Bronchial epithelial cell (primary cell): ENCODE results near the gene ARID3B. TPM values are rescaled to one million over a fixed set of nuclear protein-coding genes. Genes with fewer than 3 reads are reported as not detected.
A peak's percentile ranks its signal among the peaks of the same experiment; 100 is the strongest.

Experiments used
- DNase-seq: peaks from one replicate; pipeline ENCODE4 v3.0.0-alpha.2; 2010; ENCODE audit warnings: low read depth
- FAIRE-seq: peaks from 2 replicates; lab custom pipeline; 2011; peaks lifted over from hg19 to GRCh38; lab: Jason Lieb, UNC
- H3K27me3 ChIP-seq: 2 replicates; pipeline ENCODE4 v1.5.1; 2011; ENCODE audit warnings: low read length; ENCODE audit not compliant: control insufficient read depth, insufficient read depth
- H3K36me3 ChIP-seq: 2 replicates; pipeline ENCODE4 v1.5.1; 2011; ENCODE audit warnings: low read length; ENCODE audit not compliant: control insufficient read depth, insufficient read depth
- H3K4me3 ChIP-seq: 2 replicates; pipeline ENCODE4 v1.5.1; 2011; ENCODE audit warnings: mild to moderate bottlenecking, low read depth, low read length, control low read depth
- total RNA-seq: library from RNA; depleted of rRNA; stranded (reverse); fragments of >200 nt; gene quantifications from 2 replicates; pipeline ENCODE4 v1.2.1, GENCODE V29; 2014
- TF ChIP-seq, protein P1 (sequence below): IDR thresholded peaks from 2 replicates; pipeline ENCODE4 v1.5.1; 2011; ENCODE audit warnings: mild to moderate bottlenecking, moderate library complexity, low read length, control low read depth, inconsistent platforms; ENCODE audit not compliant: insufficient read depth, severe bottlenecking

The ARID3B gene
- total RNA-seq, 1 donor from 2014 or later, result 3.4 TPM

DNA sequence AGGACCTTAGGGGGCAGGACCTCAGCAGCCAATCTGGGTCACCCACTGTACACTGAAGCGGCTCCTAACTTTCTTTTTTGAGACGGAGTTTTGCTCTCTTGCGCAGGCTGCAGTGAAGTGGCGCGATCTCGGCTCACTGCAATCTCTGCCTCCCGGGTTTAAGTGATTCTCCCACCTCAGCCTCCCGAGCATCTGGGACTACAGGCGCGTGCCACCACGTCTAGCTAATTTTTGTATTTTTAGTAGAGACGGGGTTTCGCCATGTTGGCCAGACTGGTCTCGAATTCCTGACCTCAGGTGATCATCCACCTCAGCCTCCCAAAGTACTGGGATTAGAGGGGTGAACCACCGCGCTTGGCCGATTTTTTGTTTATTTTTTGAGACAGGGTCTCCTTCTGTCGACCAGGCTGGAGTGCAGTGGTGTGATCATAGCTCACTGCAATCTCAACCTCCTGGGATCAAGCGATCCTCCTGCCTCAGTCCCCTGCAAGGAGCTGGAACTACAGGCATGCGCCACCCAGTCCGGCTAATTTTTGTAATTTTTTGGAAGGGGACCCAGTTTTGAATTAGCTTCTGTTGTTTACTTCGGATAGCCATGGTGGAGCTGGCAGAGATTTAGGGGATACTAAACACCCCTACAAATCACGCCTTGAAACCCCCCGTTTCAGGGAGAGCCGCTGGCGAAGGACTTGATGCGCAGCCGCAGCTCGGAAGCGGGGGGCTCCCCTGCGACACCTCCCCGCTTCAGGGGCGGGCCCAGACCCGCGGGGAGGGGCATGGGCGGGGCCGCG lies 73.1 kb downstream of the ARID3B start:
- FAIRE-seq (no peak), DNase-seq (no peak)
- Histone ChIP-seq H3K4me3 (peak overlapping the region; percentile 99), H3K36me3 (peaks cover 4% of the 10 kb centered on the region), H3K27me3 (no peaks in the 10 kb centered on the region)
- TF ChIP-seq, protein P1, sequence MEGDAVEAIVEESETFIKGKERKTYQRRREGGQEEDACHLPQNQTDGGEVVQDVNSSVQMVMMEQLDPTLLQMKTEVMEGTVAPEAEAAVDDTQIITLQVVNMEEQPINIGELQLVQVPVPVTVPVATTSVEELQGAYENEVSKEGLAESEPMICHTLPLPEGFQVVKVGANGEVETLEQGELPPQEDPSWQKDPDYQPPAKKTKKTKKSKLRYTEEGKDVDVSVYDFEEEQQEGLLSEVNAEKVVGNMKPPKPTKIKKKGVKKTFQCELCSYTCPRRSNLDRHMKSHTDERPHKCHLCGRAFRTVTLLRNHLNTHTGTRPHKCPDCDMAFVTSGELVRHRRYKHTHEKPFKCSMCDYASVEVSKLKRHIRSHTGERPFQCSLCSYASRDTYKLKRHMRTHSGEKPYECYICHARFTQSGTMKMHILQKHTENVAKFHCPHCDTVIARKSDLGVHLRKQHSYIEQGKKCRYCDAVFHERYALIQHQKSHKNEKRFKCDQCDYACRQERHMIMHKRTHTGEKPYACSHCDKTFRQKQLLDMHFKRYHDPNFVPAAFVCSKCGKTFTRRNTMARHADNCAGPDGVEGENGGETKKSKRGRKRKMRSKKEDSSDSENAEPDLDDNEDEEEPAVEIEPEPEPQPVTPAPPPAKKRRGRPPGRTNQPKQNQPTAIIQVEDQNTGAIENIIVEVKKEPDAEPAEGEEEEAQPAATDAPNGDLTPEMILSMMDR, result no peak

DNA sequence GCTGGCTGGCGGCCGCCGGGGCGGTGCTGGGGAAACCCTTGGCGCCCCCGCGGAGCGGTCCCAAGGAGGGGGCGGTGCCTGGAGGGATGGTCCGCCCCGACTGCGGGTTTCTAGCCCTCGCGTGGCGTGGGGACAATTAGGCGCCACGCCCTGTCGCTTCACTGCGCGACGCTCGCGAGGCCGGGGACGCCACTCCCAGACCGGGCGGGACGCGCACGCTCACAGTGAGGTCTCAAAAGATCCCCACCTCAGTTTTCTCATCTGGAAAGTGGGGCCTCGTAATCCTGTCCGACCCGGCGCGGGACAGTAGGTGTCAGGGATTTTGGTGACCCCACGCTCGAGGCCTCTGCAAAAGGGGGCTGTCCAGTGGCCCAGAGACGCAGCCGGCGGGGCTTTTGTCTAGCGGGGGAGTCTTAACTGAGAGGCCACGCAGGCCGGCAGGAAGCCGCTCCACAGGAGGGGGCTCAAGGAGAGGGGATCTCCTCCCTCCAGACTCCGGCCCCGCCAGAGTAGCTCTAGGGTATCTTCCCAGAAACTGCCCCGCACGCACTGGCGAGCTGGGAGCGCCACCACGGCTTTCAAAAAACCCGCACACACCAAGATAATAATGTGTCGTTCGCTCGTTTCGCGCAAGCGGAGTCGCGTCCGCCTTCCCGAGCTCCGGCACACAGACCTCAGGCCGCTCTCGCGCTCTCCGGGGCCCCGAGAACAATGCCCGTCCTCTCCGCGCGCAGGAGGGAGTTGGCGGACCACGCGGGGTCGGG lies 73.9 kb downstream of the ARID3B start:
- Histone ChIP-seq H3K27me3 (no peaks in the 10 kb centered on the region), H3K4me3 (peak overlapping the region; percentile 99), H3K36me3 (peaks cover 10% of the 10 kb centered on the region)
- DNase-seq (peak; percentile 30), FAIRE-seq (no peak)
- TF ChIP-seq, protein P1, result no peak

DNA sequence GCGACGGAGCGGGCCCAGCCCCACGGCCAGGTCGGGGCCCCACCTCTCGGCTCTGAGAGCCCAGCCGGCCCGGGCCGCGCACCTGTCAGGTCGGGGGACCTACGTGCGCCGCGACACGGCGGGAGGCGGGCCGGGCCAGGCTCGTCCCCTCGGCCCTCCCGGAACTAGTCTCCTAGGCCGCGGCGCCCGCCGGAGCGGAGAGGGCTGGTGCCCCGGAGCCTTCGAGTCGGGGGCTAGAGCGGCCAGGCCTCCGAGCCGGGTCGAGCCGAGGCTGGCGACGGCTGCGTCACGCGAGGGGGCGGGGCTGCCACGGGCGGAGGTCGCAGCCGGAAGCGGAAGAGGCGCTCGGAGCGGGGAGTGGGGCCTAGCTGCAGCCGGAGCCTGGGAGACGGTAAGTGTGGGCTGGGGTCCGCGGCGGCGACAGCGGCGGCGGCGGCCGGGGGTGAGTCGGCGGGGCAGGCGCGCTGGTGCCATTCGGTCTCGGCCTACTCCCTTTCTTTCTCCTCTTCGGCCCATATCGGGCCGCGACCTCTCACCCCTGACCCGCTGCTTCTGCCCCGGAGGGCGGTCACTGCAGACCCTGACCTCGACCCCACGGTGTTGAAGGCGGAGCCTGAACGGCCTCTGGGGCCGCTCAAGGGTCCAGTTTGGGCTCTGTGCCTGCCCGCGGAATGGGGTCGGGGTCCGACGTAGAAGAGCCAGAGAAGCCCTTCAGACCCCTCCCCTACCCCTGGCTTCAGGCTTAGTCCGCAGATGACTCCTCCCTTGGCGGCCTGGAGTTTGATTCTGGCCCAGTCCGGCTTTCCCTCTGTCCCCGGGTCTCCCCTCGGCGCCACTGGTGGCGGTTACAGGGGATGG lies 74.7 kb downstream of the ARID3B start, which contains the start of gene CLK3:
TSS of gene CLK3 (plus strand) at position 329 of the 858 bp plus-strand sequence. CDS start 3,361 bp downstream, outside the sequence.
- H3K27me3 ChIP-seq, result no peaks in the 10 kb centered on the region
- H3K4me3 ChIP-seq, result peak within 1 kb of the TSS; percentile 99
- FAIRE-seq (no peak), DNase-seq (peak; percentile 79)
- H3K36me3 ChIP-seq, result peaks cover 17% of the 10 kb centered on the region
- TF ChIP-seq, protein P1, result no peak

DNA sequence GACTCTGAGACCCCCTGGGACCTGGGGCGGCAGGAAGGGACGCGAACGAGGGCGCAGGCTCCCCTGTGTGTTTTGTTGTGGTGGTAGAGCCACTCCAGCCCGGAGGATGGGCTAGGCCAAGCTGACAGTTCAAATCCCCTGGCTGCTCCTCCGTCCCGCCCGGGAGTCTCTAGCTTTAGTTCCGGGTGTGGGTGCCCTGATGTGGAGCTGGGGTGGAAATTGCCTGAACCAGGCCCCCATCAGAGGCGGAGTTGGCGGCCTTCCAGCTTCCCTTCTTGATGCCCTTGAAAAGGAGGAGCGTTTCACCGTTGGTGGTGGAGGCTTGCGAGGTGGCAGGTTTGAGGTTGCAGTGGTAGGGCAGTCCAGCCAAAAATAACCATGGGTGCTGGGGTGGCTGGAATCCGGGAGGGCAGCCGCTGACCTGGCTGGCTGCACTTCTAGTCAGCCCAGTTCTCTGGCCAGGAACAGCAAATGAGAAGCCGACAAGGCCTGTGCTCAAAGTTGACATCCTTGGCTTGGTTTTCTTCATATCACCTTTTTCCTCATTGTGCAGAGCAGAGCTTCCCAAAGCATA lies 75.4 kb downstream of the ARID3B start:
- Histone ChIP-seq H3K4me3 (peak overlapping the region; percentile 99), H3K27me3 (no peaks in the 10 kb centered on the region), H3K36me3 (peaks cover 24% of the 10 kb centered on the region)
- TF ChIP-seq, protein P1, result no peak
- no peak for FAIRE-seq
- peak; percentile 41 for DNase-seq

DNA sequence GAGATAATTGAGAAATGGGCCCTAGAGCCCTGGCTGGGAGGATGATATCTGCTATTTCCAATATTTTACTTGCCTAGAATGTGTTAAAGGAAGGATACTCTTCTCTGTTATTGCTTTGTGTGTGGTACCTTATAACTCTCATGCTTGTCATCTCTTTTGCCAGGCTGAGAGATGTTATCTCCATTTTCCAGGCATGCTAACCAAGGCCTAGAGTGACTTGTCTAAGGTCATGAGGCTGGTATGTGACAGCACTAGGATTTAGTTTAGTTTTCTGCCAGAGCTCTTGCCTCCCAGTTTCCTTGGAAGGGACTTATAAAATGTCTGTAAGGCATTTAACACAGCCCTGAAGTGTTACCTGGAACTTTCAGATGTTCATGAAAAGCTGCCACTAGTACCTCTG lies 76.0 kb downstream of the ARID3B start:
- no peak for FAIRE-seq
- Histone ChIP-seq H3K4me3 (peak overlapping the region; percentile 99), H3K36me3 (peaks cover 29% of the 10 kb centered on the region), H3K27me3 (no peaks in the 10 kb centered on the region)
- DNase-seq, result no peak
- TF ChIP-seq, protein P1, result no peak
